GM18868 (cell line): ENCODE measurements around the gene CHD5.

Experiments
- ATAC-seq: cut with Tn5 transposase; IDR thresholded peaks from one replicate; pipeline ENCODE4 v1.9.1; 2021; ENCODE audit warnings: mild to moderate bottlenecking, moderate library complexity; ENCODE audit not compliant: unreplicated experiment

The CHD5 gene

DNA sequence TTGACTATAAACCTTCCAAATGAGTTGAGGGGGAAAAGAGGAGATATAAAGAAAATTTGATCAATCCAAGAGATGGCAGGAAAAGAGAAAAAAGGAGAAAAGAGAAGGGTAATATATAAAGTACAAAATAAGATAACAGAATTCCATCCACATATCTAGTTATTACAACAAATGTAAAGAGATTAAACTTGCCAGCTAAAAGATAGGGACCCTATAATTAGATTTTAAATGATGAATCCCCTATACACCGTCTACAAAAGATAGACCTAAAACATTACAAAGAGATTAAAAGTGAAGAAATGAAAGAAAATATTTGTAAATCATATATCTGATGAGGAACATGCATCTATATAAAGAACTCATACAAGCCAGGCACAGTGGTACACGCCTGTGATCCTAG is 63.1 kb downstream of the CHD5 start:
- no peak for ATAC-seq

DNA sequence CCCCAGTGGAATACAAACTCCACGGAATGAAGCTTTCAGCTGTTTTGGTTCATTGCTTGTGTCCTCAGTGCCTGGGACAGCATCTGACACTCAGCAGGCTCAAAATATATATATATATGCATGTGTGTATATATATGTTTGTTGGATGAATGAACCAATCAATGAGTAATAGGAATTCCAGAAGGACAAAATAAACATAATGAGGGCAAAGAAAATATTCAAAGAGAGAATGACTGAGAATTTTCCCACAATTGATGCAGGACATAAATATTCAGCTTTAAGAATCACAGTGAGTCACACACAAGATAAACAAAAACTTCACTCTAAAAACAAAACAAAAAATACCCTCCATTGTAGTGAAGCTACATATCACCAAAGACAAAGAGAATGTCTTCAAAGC is 64.0 kb downstream of the CHD5 start:
- no peak for ATAC-seq

DNA sequence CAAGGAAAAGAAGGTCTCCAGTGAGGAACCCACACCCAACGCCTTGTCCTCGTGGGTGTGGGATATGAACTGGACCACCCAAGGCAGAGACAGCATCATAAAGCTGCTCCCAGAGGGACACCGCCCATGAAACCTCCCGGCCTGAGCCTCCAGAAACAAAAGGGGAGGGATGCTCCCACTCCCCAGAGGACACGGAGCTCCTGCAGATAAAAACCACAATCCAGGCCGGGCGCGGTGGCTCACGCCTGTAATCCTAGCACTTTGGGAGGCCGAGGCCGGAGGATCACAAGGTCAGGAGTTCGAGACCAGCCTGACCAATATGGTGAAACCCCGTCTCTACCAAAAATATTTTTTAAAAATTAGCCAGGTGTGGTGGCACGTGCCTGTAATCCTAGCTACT is 66.4 kb downstream of the CHD5 start:
- ATAC-seq = no peak

DNA sequence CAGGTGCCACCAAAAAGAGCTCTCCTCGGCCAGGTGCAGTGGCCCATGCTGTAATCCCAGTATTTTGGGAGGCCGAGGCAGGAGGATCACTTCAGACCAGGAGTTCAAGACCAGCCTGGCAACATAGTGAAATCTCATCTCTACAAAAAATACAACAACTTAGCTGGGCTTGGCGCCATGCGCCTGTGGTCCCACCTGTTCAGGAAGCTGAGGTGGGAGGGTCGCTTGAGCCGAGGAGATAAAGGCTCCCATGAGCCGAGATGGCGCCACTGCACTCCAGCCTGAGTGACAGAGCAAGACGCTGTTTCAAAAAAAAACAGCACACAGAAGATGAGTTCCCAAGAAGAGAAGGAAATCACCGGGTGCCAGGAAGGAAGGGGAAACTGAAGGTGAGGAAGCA is 67.0 kb downstream of the CHD5 start:
- ATAC-seq = no peak

DNA sequence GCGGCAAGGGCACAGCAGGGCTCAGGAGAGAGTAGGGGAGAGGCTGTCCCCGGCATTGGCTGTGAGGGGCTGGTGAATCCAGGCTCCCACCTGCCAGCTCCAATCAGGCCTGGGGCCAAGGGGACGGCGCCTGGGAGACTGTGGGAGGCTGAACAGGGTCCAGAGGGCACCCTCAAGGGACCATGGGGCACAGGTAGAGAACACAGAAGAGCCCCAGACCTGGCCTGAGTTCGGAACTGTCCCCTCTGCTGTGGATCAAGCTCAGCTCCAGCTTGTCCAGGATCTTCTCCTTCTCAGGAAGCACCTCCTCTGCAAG is 67.5 kb downstream of the CHD5 start:
- ATAC-seq = no peak

DNA sequence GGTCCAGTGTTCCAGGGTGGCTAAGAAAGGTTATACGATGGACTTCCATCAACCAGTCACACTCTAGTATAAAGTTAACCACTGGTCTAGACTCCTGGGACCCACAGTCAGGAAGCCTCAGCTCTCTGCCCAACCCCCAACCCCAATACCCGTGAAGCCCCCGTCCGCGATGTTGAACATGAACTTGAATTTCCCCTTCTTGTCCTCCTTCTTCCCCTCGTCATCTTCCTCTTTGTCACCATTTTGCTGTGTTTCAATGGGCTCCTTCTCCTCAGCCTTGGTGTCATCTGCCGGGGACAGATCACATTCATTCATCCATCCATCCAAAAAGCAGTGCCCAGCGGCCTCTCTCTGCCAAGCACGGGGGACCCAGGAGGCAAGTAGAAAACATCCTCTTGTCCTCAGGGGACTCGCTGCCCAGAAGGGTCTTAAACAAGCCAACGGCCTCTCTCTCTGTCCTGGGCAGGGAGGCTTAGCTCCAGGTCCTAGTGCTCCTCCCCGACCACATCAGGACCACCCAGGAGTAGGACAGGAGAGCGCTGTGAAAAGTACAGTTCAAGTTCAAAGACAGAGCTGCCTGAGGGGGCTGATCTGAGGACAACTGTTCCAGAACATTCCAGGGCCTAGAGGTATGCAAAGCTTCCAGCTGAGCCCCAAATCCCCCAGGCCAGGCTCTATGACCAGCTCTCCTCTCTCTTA is 68.0 kb downstream of the CHD5 start:
- ATAC-seq = no peak

DNA sequence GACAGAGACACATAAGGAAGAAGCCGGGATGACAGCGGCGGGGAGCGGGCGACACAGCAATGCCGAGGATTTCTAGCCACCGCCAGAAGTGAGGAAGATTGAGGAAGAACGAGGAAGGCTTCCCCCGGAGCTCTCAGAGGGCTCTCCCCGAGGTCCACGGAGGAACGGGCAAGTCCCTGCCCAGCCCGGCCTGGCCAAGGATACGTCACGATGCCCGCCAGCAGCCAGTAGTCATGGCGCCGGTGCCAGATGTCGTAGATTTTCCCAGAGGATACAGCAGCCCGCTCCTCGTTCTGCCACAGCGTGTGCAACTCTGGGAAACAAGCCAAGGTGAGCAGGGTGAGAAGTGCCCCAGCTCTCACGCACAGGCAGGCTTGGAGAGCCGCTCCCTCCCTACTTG is 68.5 kb downstream of the CHD5 start:
- ATAC-seq = no peak

DNA sequence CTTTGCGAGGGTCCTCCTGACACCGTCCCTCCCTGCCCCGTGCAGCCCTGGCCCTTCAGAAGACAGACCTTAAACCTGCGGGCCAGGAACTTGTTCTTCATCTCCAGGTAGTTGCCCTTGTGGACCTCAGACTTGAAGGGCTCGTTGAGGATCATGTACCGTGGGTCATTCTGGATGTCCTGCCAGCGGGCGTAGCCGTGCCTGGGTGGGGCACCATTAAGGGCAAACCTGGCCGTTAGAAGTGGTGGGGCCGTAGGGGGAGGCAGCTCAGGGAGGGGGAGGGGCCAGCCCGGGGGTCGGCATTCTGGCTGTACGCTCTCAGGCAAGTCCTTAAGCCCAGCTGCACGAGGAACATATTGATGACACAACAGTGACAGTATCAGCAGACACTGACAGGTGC is 69.8 kb downstream of the CHD5 start:
- ATAC-seq = no peak

DNA sequence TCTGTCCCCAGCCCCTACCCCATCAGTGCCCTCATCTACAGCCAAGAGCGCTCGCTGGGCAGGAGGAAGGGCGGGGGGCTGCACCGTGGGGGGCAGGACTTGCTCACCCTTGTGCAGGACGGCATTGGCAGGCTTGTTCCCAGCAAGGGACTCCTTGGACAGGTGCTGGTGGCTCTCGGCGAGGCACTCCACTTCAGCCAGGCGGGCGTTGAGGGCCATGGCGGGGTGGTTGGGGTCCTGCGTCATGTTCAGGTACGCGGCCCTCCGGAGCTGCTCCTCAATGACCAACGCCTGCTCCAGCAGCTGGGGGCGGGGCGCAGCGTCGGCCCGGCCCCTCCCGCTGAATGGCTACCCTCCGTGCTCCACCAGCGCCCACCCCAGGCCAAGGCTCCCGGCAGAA is 70.4 kb downstream of the CHD5 start:
- no peak for ATAC-seq

DNA sequence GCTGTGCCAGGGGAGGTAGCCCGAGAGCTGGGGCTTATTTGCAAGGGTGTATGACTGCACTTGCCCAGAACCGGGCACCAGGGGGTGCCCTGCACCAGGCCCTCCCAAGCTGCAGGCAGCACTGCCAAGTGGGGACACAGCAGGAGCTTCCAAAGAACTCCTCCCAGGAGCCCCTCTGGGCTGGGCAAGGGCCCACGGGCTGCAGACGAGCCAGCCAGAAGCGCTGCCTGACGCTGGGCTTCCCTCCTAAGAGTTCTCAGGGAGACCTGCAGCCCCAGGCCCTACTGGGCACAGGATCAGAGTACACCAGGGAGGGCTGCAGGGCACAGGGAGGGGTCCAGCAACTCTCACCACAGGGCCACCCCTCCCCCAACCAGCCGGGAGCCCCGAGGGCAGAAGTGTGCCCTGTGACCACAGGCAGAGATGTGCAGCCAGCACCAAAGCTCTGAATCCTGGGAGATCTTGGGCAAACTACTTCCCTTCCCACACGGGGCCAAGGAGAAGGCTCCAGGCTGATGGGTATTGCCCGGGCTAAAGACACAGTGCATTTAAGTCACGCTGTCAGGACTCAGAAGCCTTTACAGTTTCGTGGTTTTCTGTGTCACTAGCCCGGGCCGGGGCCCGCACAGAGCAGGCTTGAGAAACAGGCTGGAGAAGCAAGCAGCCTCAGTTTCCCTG is 71.0 kb downstream of the CHD5 start:
- ATAC-seq = no peak

DNA sequence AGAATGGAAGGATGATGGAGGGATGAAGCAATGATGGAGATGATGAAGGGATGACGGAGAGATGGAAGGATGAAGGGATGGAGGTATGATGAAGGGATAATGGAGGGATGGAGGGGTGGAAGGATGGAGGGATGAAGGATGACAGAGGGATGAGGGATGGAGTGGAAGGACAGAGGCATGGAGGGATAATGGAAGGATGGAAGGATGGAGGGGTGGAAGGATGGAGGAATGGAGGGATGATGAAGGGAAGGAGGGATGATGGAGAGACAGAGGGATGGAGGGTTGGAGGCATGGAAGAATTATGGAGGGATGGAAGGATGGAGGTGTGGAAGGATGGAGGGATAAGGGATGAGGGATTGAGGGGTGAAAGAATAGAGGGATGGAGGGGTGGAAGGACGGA is 71.6 kb downstream of the CHD5 start:
- no peak for ATAC-seq

DNA sequence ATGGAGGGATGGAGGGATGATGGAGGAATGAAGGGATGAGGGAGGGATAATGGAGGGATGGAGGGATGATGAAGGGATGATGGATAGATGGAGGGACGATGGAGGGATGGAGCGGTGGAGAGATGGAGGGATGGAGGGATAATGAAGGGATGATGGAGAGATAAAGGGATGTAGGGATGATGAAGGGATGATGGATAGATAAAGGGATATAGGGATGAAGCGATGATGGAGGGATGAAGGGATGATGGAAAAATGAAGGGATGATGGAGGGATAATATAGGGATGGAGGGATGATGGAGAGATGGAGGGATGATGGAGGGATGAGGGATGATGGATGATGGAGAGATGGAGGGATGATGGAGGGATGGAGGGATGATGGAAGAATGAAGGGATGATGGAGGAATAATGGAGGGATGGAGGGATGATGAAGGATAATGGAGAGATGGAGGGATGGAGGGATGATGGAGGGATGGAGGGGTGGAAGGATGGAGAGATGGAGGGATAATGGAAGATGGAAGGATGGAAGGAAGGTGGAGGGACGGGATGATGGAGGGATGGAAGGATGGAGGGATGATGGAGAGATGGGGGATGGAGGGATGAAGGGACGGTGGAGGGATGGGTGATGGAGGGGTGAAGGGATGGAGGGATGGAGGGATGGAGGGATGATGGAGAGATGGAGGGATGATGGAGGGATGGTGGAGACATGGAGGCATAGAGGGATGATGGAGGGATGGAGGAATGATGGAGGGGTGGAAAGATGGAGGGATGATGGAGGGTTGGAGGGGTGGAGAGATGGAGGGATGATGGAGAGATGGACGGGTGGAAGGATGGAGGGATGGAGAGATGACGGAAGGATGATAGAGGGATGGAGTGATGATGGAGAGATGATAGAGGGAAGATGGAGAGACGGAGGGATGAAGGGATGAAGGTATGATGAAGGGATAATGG is 72.4 kb downstream of the CHD5 start:
- no peak for ATAC-seq

DNA sequence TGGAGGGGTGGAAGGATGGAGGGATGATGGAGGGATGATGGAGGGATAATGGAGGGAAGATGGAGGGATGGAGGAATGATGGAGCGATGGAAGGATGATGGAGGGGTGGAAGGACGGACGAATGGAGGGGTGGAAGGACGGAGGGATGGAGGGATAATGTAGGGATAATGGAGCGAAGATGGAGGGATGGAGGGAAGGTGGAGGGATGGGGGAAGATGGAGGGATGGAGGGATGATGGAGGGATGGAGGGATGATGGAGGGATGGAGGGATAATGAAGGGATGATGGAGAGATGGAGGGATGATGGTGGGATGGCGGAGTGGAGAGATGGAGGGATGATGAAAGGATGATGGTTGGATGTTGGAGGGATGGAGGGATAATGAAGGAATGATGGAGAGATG is 73.1 kb downstream of the CHD5 start:
- no peak for ATAC-seq

DNA sequence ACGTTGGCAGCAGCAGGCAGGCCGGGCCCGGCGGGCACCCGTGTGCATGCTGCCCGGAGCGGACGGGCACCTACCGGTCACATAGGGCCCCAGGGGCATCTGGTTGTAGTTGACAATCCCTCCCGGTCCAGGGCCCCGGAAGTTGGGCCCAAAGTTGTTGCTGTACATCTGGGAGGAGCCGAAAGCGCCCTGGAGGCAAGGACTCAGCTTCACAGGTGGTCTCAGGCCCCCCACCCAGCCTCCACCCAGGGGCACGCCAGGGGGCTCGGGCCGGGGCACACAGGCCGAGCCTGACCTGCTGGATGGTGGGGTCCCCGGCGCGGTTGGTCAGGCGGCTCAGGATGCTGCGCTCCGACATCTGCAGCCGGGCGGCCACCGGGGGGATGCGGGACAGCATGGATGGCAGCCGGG is 73.8 kb downstream of the CHD5 start:
- no peak for ATAC-seq

DNA sequence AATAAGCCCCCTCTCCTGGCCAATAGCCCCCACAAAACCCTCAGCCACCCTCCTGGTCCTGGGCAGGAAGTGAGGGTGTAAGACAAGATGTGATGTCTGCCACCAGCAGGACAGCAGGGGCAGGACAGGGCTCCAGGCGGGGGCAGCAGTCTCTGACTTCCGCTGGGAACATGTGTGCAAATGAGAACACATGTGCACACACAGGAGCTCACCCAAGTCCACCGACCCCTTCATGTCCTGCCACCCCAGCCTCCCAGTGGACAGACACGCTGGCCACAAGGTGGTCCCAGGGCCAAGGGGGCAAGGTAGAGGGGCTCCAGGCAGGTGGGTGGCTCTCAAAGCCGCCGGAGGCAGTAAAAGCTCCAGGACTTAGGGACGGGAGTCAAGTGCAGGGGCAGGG is 74.4 kb downstream of the CHD5 start:
- ATAC-seq = no peak

DNA sequence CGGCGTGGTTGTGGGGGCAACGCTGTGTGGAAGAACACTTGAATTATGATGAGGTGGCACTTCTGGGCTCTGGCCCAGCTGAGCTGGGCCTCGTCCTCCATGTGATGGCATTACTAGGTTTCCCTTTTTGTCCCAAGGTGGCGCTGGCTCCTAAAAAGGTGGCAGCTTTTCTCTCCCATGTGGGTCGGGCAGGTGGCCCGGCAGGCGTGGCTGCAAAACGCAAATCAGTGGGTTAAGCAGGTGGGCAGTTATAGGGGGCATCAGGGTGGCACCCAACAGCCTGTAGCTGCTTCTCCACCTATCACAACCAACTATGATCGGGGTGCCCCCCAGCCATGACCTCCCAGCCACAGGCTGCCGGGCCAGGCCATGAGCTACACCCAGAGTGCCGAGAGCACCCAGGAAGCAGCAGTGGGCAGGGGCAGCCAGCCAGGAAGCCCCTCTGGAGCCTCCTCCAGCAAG is 74.9 kb downstream of the CHD5 start:
- no peak for ATAC-seq

DNA sequence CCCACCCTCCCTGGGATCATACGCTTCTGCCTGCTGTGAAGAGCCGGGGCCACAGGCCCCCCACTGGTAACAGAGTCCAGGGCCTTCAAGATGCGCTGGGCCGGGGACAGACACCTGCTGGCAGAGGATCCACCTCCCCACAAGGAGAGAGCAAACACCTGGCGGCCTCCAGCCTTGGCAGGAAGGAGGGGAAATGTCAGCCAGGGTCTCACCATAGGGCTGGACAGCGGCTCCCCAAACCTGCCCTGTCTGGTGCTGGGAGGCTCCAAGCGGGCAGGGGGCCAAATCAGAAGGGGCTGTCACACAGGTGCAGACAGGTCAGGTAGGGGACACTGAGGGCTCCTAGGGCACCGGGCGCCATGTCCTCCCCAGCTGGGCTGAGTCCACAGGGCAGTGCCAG is 75.5 kb downstream of the CHD5 start:
- ATAC-seq = no peak

DNA sequence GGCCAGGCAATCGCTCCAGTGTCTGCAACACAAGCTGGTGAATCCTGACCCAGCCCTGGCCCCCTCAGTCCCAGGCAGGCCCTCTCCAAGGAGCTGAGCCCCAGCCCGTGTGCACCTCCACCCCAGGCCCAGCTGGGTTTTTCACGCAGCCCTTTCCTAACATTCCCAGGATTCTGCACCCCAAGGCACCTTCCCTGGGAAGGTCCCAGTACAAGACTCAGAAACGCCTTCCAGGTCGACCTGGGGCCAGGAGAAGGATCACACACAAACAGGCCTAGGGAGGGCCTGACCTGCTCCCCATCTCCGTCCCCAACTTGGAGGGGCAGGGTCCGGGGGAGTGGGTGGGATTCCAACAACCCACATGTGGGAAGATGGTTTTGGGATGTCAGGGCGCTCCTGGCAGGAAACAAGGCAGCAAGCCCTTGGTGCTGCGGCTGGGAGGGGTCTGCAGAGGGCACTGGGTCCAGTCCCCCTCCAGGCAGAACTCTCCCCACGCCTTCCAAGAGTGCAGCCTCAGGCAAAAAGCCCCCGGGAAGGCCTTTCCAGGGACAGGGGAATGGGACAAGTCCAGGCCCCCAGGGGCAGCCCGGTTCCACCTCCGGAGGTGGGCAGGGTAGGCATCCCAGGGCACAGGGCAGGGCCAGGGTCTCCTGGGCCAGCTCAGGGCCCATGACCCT is 76.1 kb downstream of the CHD5 start:
- ATAC-seq = no peak

DNA sequence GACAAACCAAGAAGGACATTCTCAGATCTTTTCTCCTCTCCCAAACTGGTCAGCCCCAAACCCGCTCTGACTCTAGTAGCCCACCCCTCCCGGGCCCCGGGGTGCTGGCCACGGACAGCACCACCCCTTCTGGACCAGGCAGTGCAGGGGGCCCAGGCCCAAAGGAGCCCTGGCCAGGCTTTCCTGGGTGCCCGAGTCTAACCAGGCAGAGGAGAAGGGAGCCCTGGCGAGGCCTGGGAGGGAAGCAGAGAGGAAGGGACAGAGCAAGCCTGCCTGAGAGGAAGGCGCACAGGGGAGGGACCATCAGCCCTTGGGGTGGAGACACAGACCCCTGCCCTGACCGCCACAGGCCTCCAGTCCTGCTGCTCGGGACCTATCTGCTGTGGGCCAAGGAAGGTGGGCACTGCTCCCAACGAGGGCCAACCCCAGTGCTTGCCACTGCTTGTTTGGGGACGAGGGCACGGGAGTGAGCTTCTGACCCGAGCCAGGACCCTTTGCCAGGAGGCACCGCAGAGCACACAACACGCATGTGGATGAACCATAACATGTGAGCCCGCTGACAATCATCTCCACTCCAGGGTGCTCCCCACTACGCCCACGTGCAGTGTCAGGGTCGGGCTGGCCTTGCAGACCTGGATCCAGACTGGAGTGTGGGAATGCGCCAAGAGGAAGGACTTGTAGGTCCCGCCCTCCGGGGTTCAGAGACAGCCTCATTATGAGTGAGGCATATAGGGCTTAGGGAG is 76.8 kb downstream of the CHD5 start:
- ATAC-seq = no peak

DNA sequence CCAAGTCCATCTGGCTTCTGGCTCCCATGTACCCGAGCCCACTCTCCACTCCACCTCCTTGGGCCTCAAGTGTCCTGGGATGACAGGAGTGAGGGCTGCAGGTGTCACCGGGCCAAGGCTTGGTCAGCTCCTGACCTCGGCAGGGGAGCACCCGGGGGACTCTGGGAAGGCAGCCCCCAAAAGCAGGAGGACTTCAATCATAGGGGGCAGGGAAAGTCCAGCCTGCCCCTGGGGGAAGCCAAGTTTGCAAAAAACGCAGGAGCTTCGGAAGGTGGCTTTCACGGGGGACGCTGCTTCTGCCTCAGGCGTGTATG is 77.6 kb downstream of the CHD5 start:
- ATAC-seq = no peak
